ENCODE data around the gene AP3S2. TPM values are rescaled to one million over a fixed set of nuclear protein-coding genes. Genes with fewer than 3 reads are reported as not detected.

The AP3S2 gene
- total RNA-seq, 4 donors from 2014 or later: 15.5 to 70.4 (median 28.4) TPM

DNA sequence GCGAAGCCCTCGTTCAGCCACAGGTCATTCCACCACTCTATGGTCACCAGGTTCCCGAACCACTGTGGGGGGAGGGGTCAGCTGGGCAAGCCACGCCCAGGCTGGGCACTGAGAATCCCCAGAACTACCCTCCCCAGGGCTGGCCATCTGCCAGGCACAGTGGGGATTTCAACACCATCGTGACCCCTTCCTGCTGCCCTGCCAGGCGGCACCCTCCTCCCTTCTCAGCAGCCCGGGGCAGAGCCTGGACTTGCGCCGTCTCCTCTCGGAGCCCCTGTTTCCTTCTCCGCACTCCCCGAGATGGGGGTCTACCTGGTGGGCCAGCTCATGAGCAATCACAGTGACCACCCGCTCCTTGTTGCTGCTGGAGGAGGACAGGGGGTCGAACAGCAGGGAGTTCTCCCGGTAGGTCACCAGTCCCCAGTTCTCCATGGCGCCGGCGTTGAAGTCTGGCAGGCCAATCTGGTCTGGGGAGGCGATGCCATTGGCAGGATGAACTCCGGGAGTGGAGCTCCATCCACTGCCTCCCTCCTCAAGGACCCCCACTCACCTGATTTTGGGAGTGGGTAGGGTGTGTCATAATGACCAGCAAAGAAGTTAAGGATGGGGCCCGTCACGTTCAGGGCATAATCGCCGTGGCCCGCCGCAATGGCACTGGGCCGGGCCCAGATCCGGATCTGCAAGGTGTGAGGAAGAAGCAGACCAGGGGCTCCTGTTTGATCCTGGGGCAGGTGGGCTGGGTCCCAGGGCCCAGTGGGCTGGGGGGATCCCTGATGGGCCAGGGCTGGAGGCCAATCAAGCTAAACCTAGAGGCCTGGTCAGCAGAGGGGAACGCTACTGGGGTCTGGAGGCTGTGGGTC is 89.6 kb downstream of the AP3S2 start:
- Histone ChIP-seq H3K27ac (no peak overlapping the region), H3K4me3 (no peak overlapping the region), H3K4me1 (peaks cover 14% of the 10 kb centered on the region), H3K36me3 (peaks cover 62% of the 10 kb centered on the region), H3K9me3 (no peaks in the 10 kb centered on the region), H3K27me3 (no peaks in the 10 kb centered on the region)
- TF ChIP-seq CTCF (IDR thresholded peaks at IDR 0.05): no peak
- TF ChIP-seq EP300 (IDR thresholded peaks at IDR 0.05): no peak
- no peak for TF ChIP-seq POLR2A (IDR thresholded peaks at IDR 0.05)
- TF ChIP-seq POLR2AphosphoS5 (IDR thresholded peaks at IDR 0.05): no peak
- WGBS: 94% methylated on average over 21 of the region's 29 CpGs
- DNase-seq (ENCODE audit: low spot score in 2 of 2): peak in 1 of 2 donors; percentile 66

DNA sequence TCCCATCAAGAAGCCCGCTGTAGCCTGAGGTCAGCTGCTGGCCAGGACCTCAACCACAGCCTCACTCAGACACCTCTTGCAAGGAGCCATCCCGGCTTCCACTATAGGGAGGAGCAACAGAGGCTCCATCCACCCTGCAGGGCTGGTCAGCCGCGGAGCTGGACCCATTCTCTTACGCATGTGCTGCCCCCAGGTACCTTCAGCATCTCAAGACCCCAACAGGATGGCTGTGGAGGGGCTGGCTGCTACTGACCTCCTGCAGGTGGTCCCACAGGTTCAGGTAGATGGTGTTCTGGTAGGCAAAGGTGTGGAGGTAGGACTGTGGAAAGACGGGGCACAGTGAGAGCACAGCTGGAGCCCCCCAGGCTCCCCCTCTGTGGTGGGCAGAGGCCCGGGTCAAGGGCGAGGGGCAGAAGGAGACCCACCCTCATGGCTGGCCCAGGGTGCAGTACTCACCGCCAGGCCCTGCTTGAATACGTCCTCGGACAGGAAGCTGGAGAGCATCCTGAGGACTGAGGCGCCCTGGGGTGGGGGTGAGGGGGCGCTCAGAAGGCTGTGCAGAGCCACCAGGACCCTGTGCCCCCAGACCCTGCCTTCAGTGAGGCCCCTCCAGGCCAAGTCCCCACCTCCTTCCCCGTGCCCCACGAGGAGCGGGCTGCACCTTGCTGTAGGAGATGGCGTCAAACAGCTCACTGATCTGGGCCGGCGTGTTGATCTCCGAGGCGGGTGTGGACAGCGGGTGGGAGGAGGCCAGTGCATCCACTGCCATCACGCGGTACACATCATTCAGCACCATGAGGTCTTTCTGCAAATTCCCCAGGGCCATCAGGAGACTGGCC is 90.6 kb downstream of the AP3S2 start:
- Histone ChIP-seq H3K9me3 (no peaks in the 10 kb centered on the region), H3K27ac (no peak overlapping the region), H3K36me3 (peaks cover 69% of the 10 kb centered on the region), H3K4me1 (peaks cover 5% of the 10 kb centered on the region), H3K27me3 (no peaks in the 10 kb centered on the region), H3K4me3 (no peak overlapping the region)
- 79% methylated on average over 8 of the region's 24 CpGs for WGBS
- TF ChIP-seq EP300 (IDR thresholded peaks at IDR 0.05) (no peak), POLR2A (IDR thresholded peaks at IDR 0.05) (no peak), POLR2AphosphoS5 (IDR thresholded peaks at IDR 0.05) (no peak), CTCF (IDR thresholded peaks at IDR 0.05) (no peak)
- peak in 1 of 2 donors; percentile 50 for DNase-seq (ENCODE audit: low spot score in 2 of 2)

- H3K4me3 ChIP-seq: no peak overlapping the region
- H3K4me1 ChIP-seq: no peaks in the 10 kb centered on the region
- H3K9me3 ChIP-seq: no peaks in the 10 kb centered on the region
- TF ChIP-seq CTCF (IDR thresholded peaks at IDR 0.05): no peak
- no peak for TF ChIP-seq POLR2AphosphoS5 (IDR thresholded peaks at IDR 0.05)
- TF ChIP-seq POLR2A (IDR thresholded peaks at IDR 0.05): no peak
- no peak for TF ChIP-seq EP300 (IDR thresholded peaks at IDR 0.05)
- no peak overlapping the region for H3K27ac ChIP-seq
- 76% methylated on average over 16 of the region's 16 CpGs for WGBS
- no peaks in the 10 kb centered on the region for H3K27me3 ChIP-seq
- DNase-seq (ENCODE audit: low spot score in 2 of 2): peak in 1 of 2 donors; percentile 60
- H3K36me3 ChIP-seq: peaks cover 78% of the 10 kb centered on the region
These were observed 91.4 kb downstream of the AP3S2 start for GRCh38 chr15:89802231-89802928.

DNA sequence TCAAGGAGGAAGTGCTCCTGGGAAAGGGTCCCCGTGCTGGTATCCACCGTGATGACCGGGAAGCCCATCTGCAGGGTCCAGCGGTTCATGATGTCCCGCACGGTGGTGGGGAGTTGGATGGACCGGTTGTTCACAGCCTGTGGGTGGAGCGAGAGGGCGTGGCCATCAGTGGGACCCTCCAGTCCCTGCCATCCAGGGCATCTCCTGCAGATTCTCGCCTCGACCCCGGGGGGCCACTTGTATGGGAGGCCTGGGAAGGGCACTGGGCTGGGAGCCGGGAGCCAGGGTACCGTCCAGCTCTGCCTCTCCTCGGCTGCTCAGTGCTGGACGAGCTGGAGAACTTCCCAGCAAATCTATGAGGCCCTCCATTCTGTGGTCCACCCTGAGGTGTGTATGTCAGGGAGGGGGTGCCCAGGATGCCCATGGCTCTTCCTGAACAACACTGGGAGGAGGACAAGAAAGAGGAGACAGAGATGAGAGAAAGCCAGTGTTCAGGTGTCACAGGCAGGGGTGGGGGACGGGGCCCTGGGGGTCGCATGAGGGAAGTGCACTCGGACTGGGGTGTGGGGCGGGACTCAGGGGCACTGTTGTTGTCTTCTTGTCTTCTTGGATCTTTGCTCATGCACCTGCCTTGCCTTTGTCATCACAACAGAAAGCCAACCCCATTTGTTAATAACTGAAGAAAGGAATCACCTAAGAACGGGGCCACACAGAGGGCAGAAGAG is 92.2 kb downstream of the AP3S2 start:
- DNase-seq (ENCODE audit: low spot score in 2 of 2): no peak
- Histone ChIP-seq H3K9me3 (no peaks in the 10 kb centered on the region), H3K36me3 (peaks cover 85% of the 10 kb centered on the region), H3K4me3 (no peak overlapping the region), H3K4me1 (no peaks in the 10 kb centered on the region), H3K27ac (no peak overlapping the region), H3K27me3 (no peaks in the 10 kb centered on the region)
- no peak for TF ChIP-seq CTCF (IDR thresholded peaks at IDR 0.05)
- no peak for TF ChIP-seq POLR2AphosphoS5 (IDR thresholded peaks at IDR 0.05)
- no peak for TF ChIP-seq POLR2A (IDR thresholded peaks at IDR 0.05)
- no peak for TF ChIP-seq EP300 (IDR thresholded peaks at IDR 0.05)
- 86% methylated on average over 9 of the region's 21 CpGs for WGBS

Data from suprapubic skin (tissue), 4 donors.